NCI-H82 treated with DMSO at 0.1 percent for 48 hours (cell line): ENCODE data around the gene ATG9B.
A peak's percentile ranks its signal among the peaks of the same experiment; 100 is the strongest.

Source experiments
- DNase-seq: peaks from one replicate; lab custom pipeline; 2025; ENCODE audit not compliant: unreplicated experiment; lab: John Stamatoyannopoulos, UW

ATG9B gene

GRCh38 chr7:150983893-150984368, 40.4 kb downstream of the ATG9B start:
- DNase-seq, result no peak

- DNase-seq, result no peak
Measured at GRCh38 chr7:150982351-150982750, 41.9 kb downstream of the ATG9B start.

- DNase-seq, result peak; percentile 51
Measured at GRCh38 chr7:150981644-150982043, 42.6 kb downstream of the ATG9B start.

- peak; percentile 51 for DNase-seq
Measured at GRCh38 chr7:150980663-150981062, 43.6 kb downstream of the ATG9B start.

GRCh38 chr7:150979713-150980390, 44.4 kb downstream of the ATG9B start:
- no peak for DNase-seq

GRCh38 chr7:150978126-150978789, 46.0 kb downstream of the ATG9B start, which contains the start of gene KCNH2:
KCNH2 (minus strand) TSS chr7:150978321; CDS start chr7:150977913, 408 bp downstream.
- DNase-seq, result peak; percentile 80

GRCh38 chr7:150977382-150978125, 46.7 kb downstream of the ATG9B start:
- no peak for DNase-seq

- peak; percentile 22 for DNase-seq
Measured at GRCh38 chr7:150976529-150977381, 47.5 kb downstream of the ATG9B start.

- DNase-seq, result no peak
Measured at GRCh38 chr7:150975536-150976319, 48.6 kb downstream of the ATG9B start.

GRCh38 chr7:150974468-150975391, 49.6 kb downstream of the ATG9B start:
- no peak for DNase-seq

GRCh38 chr7:150973571-150974451, 50.5 kb downstream of the ATG9B start:
- DNase-seq, result no peak

GRCh38 chr7:150972741-150973140, 51.6 kb downstream of the ATG9B start:
- DNase-seq, result no peak

- no peak for DNase-seq
Measured at GRCh38 chr7:150972023-150972468, 52.2 kb downstream of the ATG9B start.

GRCh38 chr7:150971242-150972022, 52.9 kb downstream of the ATG9B start:
- no peak for DNase-seq

- no peak for DNase-seq
Measured at GRCh38 chr7:150970424-150970823, 53.9 kb downstream of the ATG9B start.

GRCh38 chr7:150969475-150969874, 54.8 kb downstream of the ATG9B start:
- DNase-seq, result no peak

GRCh38 chr7:150968734-150969372, 55.4 kb downstream of the ATG9B start:
- no peak for DNase-seq
